ENCODE data around the gene PRR7. TPM values are rescaled to one million over a fixed set of nuclear protein-coding genes. Genes with fewer than 3 reads are reported as not detected.

The PRR7 gene
- total RNA-seq, 1 experiment from 2014 or later: 39.2 TPM

DNA sequence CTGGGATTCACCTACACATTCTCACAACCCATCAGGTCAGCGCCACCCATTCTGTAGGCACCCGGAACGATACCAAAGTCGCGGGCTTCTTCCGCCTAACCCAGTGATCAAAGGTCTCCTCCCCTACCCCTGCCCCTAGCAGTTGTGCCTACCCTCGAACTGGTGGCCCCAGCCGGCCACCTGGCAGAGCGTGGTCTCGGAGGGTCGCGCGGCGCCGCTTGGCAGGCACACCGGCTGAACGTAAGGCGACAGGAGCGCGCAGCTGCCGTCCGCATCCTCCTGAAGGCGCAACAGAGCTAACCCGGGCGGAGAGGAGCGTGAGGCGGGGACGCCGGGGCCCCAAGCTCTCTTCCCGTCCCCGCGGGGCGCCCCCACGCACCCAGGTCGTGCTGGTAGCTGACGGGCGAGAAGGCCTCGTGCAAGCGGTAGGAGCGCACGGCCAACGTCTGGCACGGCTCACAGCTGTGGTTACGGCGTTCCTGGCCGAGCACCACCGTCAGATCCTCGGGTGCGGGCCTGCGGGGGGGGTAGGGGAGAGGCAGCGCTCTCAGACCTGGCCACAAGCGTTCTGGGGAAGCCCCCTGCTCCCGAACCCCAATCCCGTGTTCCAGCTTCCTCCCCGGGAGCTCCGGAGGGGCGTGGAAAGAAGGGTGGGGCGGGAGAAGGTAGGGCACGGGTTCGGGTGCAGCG lies 43.4 kb upstream of the PRR7 start:
- intact Hi-C loops (cut with micrococcal nuclease; ENCODE audit: unreplicated experiment): loop anchor here (2.0 kb wide), 1 partner anchor 54 kb away; no protein-coding TSS in a partner anchor
- H3K4me3 ChIP-seq (ENCODE audit: low read depth in 2 of 2, low read length in 2 of 2): peak overlapping the region; percentile 60 to 86
- peaks cover 10% of the 10 kb centered on the region for H3K4me1 ChIP-seq (ENCODE audit: control insufficient read depth, insufficient read depth, low read length)
- peak; percentile 63 for ATAC-seq
- H3K9me3 ChIP-seq (ENCODE audit: control insufficient read depth, insufficient read depth, low read depth, low read length): no peaks in the 10 kb centered on the region
- H3K36me3 ChIP-seq (ENCODE audit: control insufficient read depth, insufficient read depth, low read length): no peaks in the 10 kb centered on the region
- POLR2A ChIA-PET: interaction anchor here (0.7 to 1.0 kb wide), 4 partner anchors 27 to 85 kb away, joined by 3 to 8 read pairs (median 5); no protein-coding TSS in a partner anchor
- DNase-seq (ENCODE audit: low read depth, low spot score): no peak
- no peaks in the 10 kb centered on the region for H3K27me3 ChIP-seq (ENCODE audit: control insufficient read depth, insufficient read depth, low read length)
- in situ Hi-C loops (cut with HindIII; ENCODE audit: low pct_unique_long_range_greater_than_20kb, low sequenced_read_pairs): no loop called here
- CTCF ChIA-PET: interaction anchor here (0.6 to 4.3 kb wide), 13 partner anchors 13 to 289 kb away, joined by 3 to 34 read pairs (median 4); partner anchors contain the start of gene GRK6
- TF ChIP-seq SIN3A (IDR thresholded peaks at IDR 0.05; ENCODE audit: borderline replicate concordance, insufficient read depth, low read depth, low read length) (0 out of 2 replicates have a peak, but pooled peaks have one; percentile 2), TCF7L2 (IDR thresholded peaks at IDR 0.05; ENCODE audit: low read depth, low read length) (no peak)
- peak overlapping the region; percentile 72 for H3K27ac ChIP-seq (ENCODE audit: low read length)
- BruUV-seq (replicated peaks): no TSS peak

DNA sequence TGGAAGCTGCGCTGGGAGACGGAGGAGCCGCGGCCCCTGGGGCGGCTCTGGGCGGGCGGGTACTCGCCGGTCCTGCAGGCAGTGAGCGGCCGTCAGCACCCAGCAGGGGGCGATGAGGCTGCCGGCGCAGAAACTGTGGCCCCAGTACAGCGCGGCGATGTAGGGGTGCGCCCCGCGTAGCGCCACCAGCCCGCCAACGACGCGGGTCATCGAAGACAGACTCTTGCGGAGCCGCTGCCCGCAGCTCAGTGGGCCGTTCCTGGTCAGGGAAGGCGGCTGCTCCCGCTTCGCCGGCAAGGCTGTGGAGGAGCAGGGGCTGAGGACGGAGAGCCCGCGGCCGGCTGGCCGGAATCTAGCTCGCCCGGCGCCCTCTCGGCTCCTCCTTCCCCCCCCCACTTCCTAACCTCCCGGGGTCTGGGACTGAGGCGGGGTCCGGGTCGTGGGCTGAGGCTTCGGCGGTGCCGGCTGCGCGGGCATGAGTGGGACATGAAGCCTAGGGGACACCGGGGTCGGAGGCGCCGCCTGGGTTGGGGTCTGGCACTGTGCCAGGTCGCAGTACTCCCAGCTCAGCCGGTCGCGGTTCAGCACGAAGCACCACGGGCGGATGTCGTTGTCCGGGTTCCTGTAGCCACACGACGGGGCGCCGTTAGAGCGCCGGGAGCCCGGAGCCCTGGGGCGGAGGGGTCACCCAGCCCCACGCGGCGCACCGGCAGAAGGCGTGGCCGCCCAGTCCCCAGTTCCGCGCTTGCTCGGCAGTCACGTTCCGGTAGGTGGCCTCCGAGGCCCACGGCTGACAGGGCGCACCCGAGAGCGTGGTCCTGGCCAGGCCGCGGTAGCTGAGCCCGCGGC lies 42.6 kb upstream of the PRR7 start:
- TF ChIP-seq POLR2AphosphoS5 (IDR thresholded peaks at IDR 0.05; ENCODE audit: low read depth, low read length): peak; percentile 56; the same call in 1 of the 2 replicates
- TF ChIP-seq, protein P1, sequence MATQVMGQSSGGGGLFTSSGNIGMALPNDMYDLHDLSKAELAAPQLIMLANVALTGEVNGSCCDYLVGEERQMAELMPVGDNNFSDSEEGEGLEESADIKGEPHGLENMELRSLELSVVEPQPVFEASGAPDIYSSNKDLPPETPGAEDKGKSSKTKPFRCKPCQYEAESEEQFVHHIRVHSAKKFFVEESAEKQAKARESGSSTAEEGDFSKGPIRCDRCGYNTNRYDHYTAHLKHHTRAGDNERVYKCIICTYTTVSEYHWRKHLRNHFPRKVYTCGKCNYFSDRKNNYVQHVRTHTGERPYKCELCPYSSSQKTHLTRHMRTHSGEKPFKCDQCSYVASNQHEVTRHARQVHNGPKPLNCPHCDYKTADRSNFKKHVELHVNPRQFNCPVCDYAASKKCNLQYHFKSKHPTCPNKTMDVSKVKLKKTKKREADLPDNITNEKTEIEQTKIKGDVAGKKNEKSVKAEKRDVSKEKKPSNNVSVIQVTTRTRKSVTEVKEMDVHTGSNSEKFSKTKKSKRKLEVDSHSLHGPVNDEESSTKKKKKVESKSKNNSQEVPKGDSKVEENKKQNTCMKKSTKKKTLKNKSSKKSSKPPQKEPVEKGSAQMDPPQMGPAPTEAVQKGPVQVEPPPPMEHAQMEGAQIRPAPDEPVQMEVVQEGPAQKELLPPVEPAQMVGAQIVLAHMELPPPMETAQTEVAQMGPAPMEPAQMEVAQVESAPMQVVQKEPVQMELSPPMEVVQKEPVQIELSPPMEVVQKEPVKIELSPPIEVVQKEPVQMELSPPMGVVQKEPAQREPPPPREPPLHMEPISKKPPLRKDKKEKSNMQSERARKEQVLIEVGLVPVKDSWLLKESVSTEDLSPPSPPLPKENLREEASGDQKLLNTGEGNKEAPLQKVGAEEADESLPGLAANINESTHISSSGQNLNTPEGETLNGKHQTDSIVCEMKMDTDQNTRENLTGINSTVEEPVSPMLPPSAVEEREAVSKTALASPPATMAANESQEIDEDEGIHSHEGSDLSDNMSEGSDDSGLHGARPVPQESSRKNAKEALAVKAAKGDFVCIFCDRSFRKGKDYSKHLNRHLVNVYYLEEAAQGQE (IDR thresholded peaks at IDR 0.05; ENCODE audit: insufficient read depth in 1 of 2, low read depth in 2 of 2, low read length in 1 of 2): 0 out of 4 replicates have a peak, but pooled peaks of 1 of the 2 experiments have one; percentile 44
- no peak for TF ChIP-seq TCF7L2 (IDR thresholded peaks at IDR 0.05; ENCODE audit: low read depth, low read length)
- TF ChIP-seq SIN3A (IDR thresholded peaks at IDR 0.05; ENCODE audit: borderline replicate concordance, insufficient read depth, low read depth, low read length): peak; percentile 69; the same call in 1 of the 2 replicates
- TF ChIP-seq, protein P2, sequence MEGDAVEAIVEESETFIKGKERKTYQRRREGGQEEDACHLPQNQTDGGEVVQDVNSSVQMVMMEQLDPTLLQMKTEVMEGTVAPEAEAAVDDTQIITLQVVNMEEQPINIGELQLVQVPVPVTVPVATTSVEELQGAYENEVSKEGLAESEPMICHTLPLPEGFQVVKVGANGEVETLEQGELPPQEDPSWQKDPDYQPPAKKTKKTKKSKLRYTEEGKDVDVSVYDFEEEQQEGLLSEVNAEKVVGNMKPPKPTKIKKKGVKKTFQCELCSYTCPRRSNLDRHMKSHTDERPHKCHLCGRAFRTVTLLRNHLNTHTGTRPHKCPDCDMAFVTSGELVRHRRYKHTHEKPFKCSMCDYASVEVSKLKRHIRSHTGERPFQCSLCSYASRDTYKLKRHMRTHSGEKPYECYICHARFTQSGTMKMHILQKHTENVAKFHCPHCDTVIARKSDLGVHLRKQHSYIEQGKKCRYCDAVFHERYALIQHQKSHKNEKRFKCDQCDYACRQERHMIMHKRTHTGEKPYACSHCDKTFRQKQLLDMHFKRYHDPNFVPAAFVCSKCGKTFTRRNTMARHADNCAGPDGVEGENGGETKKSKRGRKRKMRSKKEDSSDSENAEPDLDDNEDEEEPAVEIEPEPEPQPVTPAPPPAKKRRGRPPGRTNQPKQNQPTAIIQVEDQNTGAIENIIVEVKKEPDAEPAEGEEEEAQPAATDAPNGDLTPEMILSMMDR (IDR thresholded peaks at IDR 0.05): peak; percentile 82
- intact Hi-C loops (cut with micrococcal nuclease; ENCODE audit: unreplicated experiment) (loop anchor here (2.0 kb wide), 1 partner anchor 53 kb away; no protein-coding TSS in a partner anchor), in situ Hi-C loops (cut with HindIII; ENCODE audit: low pct_unique_long_range_greater_than_20kb, low sequenced_read_pairs) (no loop called here)
- Histone ChIP-seq H3K36me3 (ENCODE audit: control insufficient read depth, insufficient read depth, low read length) (no peaks in the 10 kb centered on the region), H3K27me3 (ENCODE audit: control insufficient read depth, insufficient read depth, low read length) (no peaks in the 10 kb centered on the region), H3K4me3 (ENCODE audit: low read depth in 2 of 2, low read length in 2 of 2) (peak overlapping the region; percentile 60 to 86), H3K9me3 (ENCODE audit: control insufficient read depth, insufficient read depth, low read depth, low read length) (no peaks in the 10 kb centered on the region), H3K27ac (ENCODE audit: low read length) (peak overlapping the region; percentile 72), H3K4me1 (ENCODE audit: control insufficient read depth, insufficient read depth, low read length) (peaks cover 10% of the 10 kb centered on the region)
- ChIA-PET CTCF (interaction anchor here (0.6 to 4.3 kb wide), 13 partner anchors 9 to 97 kb away, joined by 3 to 34 read pairs (median 4); partner anchors contain the start of gene GRK6), POLR2A (interaction anchor here (0.6 to 1.1 kb wide), 4 partner anchors 22 to 52 kb away, joined by 3 to 11 read pairs (median 6); no protein-coding TSS in a partner anchor)
- DNase-seq (ENCODE audit: low read depth, low spot score) (no peak), ATAC-seq (peak; percentile 88)
- BruUV-seq (replicated peaks): no TSS peak

Data from Panc1 (cell line).